HFF-Myc (cell line): ENCODE data around the gene HINT3.
"Not testable (repeated sequence)": the region's sequence is repeated elsewhere in the genome, so short reads cannot be mapped to it uniquely, and the experiment has no call there.

Experiments
- DNase-seq: peaks from one replicate; pipeline ENCODE4 v3.0.0-alpha.2; 2011; ENCODE audit warnings: low read depth; ENCODE audit errors: extremely low read depth
- H3K4me3 ChIP-seq: replicated peaks from 2 replicates; pipeline ENCODE4 v1.5.1; 2011; ENCODE audit warnings: low read depth, mild to moderate bottlenecking, control low read depth, low read length
- TF ChIP-seq, protein P1 (sequence below): IDR thresholded peaks from 2 replicates; pipeline ENCODE4 v1.5.1; 2012; ENCODE audit warnings: mild to moderate bottlenecking, low read depth, low read length, control low read depth; ENCODE audit errors: missing control alignments

The HINT3 gene

DNA sequence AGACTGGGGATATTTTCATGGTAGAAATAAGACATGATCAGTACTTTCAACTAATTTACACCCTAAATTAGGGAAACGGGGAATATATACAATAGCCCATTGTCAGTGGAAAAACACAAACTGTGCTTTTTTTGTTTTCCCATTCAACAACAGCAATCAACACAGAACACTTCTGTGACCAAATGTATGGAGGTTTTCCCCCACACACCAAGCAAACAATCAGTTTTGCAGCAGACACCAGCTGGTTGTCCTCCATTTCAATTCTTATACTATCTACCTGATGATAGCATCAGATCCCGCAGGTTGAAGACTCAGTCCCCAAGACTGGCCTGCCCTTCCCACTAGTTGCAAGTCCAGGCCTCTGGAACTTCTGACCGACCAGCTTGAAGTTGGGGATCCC lies 4.5 kb downstream of the HINT3 start:
- no peak overlapping the region for H3K4me3 ChIP-seq
- TF ChIP-seq, protein P1, sequence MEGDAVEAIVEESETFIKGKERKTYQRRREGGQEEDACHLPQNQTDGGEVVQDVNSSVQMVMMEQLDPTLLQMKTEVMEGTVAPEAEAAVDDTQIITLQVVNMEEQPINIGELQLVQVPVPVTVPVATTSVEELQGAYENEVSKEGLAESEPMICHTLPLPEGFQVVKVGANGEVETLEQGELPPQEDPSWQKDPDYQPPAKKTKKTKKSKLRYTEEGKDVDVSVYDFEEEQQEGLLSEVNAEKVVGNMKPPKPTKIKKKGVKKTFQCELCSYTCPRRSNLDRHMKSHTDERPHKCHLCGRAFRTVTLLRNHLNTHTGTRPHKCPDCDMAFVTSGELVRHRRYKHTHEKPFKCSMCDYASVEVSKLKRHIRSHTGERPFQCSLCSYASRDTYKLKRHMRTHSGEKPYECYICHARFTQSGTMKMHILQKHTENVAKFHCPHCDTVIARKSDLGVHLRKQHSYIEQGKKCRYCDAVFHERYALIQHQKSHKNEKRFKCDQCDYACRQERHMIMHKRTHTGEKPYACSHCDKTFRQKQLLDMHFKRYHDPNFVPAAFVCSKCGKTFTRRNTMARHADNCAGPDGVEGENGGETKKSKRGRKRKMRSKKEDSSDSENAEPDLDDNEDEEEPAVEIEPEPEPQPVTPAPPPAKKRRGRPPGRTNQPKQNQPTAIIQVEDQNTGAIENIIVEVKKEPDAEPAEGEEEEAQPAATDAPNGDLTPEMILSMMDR = no peak
- DNase-seq = no peak

DNA sequence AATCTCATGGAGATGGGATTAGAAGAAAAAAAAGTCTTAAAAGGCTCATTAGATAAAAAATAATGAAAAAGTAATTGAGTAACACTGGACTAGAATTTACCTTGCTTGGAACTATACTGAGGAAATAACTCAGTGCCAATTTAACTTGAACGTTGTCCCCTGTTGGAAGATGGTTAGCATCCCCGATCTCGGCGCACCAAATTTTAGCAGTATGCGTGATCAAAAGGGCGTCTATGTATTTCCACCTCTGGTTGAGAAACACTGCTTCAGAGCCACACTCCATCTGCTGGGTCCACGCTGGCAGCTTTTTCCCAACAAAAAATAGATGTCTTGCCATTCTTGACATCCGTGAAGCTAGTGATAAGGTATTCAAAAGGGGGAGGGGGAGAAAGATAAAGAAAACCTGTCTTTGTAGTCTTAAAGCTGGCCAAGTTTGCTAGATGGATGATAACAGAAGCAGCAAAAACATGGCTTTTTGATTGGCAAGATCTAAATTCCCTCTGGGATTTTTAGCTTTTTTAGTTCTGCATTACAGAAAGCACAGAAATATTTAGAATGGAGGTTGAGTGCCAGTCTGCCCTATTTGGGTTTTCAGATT lies 6.4 kb downstream of the HINT3 start:
- DNase-seq = no peak
- no peak overlapping the region for H3K4me3 ChIP-seq
- TF ChIP-seq, protein P1 = no peak

DNA sequence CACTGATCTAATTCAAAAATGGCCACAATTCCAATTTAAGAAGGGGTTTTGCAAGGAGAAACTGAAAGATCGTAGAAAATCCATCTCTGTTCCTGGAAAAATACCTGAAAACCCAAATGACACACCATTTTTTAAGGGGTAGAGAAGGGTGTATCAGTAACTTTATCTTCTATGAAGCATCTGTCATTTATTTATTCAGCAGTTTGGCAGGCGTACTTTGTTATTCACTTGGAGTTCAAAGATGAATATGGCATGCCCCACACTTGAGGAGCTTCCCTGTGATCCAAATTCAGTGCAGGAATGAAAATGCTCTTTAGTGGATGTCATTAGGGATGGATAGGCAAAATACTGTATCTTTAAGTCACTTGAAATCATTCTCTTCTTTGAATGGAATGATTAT lies 7.2 kb downstream of the HINT3 start:
- no peak for DNase-seq
- no peak overlapping the region for H3K4me3 ChIP-seq
- TF ChIP-seq, protein P1 = no peak

DNA sequence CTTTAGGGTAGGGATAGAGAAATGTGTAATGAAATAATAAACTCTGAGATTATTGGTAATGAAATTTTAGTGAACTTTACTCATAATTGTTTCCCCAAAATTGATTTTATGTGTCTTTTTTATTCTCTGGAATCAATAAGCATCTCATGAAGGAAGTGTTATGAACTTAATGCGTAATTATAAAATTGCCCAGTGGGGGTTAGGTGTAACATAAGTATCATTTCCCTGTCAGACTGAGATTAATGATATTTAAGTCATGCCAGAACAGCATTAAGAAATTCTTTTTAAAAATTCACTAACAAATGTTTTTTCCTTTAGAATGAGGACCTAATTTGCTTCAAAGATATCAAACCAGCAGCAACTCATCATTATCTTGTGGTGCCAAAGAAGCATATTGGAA lies 10.0 kb downstream of the HINT3 start:
- H3K4me3 ChIP-seq = no peak overlapping the region
- TF ChIP-seq, protein P1 = no peak
- no peak for DNase-seq

DNA sequence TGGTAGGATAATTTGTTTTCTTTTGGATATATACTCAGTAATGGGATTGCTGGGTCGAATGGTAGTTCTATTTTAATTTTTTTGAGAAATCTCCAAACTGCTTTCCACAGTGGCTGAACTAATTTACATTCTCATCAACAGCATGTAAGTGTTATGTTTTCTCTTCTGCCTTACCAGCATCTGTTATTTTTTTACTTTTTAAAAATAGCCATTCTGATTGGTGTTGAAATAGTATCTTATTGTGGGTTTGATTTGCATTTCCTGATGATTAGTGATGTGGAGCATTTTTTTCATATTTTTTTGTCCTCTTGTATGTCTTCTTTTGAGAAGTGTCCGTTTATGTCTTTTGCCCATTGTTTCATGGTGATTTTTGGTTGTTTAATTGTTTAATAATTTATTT lies 11.9 kb downstream of the HINT3 start:
- no peak for DNase-seq
- H3K4me3 ChIP-seq = no peak overlapping the region
- TF ChIP-seq, protein P1 = no peak

DNA sequence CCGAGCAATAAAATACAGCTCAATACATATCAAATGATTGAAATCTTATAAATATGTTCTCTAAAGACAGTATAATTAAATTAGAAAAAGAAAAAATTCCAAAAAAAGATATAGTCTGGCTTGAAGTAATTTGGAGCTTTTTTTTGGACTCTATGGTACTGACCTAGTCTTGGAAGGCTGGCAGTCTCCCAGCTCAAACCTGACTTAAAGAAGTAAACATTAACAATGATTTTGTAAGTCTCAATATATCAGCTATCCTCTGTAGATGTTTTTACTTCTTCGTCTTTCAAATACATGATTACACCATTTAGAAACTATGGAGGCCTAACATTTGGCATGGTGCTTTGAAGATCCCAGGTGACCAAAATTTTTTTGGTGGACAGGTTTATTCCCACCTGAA lies 14.2 kb downstream of the HINT3 start:
- TF ChIP-seq, protein P1 = no peak

DNA sequence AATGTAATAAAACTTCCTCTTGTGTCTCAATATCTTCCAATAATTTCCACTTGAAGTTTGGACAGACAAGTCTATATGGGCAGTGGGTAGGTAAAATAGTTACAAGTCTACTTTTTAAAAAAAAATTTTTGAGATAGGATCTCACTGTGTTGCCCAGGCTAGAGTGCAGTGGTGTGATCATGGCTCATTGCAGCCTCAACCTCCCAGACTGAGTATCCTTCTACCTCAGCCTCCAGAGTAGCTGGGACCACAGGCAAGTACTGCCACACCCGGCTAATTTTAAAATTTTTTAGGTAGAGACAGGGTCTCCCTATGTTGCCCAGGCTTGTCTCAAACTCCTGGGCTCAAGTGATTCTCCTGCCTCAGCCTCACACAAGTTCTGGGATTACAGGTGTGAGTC lies 15.9 kb downstream of the HINT3 start:
- H3K4me3 ChIP-seq, DNase-seq: not testable (repeated sequence)

More for the DNA sequence above, 14.2 kb downstream of the HINT3 start:
- no peak for DNase-seq
- no peak overlapping the region for H3K4me3 ChIP-seq
